Smooth muscle cell of trachea (primary cell): ENCODE measurements around the gene EFCAB12. TPM values are rescaled to one million over a fixed set of nuclear protein-coding genes. Genes with fewer than 3 reads are reported as not detected.

ENCODE experiments used
- total RNA-seq: library from RNA; depleted of rRNA; stranded (reverse); fragments of >200 nt; gene quantifications from 2 replicates; pipeline ENCODE4 v1.2.1, GENCODE V29; 2014

EFCAB12 gene
- under 0.01 and 0.15 TPM in 2 replicates for total RNA-seq

DNA sequence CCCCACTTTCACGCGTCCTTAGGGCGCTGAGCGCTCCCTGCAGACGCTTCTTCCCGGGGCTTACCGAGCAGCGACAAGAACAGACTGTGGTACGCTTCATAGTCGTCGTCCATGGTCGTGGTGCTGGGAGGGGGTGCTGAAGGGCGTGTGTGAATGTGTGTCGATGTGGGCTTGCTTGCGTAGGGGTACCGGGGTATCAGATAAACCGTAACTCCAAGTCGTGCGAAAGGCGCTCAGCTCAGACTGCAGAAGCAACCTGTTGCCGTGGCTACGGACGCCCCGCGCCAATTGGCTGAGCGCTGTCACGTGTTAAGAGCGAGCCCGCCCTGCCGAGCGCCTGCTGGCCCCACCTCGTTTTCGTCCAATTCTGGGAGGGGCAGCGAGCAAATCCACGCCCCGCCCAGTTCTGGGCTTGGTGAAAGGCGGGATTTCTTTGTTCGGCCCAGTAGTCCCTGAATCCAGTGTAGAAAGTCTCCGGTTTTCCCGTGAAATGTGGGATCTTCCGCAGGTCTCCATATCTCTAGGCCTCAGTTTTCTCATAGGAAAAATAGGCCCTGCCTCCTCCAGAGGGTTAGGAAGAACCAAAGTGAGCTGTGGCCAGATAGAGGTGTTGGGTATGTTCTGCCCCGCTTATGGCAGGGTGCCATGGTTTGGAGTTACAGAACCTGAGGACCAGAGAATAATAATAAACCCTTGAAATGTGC lies at the start of gene EFCAB12:
Gene EFCAB12 (minus strand): TSS at position 261 of the 704 bp plus-strand sequence. CDS start 148 bp downstream, at position 113.

DNA sequence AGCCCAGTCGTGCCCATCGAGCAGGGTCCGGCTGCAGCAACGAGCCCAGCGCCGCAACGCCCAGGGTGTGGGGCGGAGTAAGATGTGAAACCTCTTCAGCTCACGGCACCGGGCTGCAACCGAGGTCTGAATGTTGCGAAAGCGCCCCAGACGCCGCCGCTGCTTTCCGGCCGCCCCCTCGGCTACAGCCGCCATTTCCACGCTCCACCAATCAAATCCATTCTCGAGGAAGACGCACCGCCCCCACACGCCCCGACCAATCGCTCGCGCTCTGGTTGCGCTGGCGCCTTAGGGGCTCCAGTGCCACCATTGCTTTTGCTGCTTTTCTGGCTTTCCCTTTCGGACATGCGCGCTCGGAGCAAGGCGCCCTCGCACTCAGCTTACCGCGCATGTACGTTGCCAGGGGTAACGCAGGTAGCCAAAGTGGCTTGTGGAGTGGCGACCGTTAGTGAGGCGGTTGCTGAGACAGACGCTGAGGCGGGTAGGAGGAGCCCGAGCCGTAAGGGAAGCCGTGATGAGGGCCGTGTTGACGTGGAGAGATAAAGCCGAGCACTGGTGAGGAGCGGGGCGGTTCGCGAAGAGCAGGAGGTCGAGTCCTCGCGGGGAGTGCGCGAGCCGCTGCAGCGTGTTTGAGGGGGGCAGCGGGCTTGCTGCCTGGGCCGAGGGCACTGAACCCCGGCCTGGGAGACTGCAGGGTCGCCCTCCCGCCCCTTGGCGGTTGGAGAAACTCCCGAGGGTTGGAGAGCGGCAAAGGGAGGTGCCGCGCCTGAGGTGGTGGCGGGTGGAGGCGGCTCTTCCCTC lies 11.6 kb upstream of the EFCAB12 start, which contains the start of the genes IFT122 and MBD4:
Gene IFT122 (plus strand): TSS at position 408 of the 801 bp plus-strand sequence. CDS start 107 bp downstream, at position 515.
Gene MBD4 (minus strand): TSS at position 132 of the 801 bp plus-strand sequence. CDS start 115 bp downstream, at position 17.

Other genes with a start within 250 kb of the EFCAB12 start
- 301 and 375 TPM in 2 replicates for gene CNBP, start 244.7 kb downstream of the EFCAB12 start, total RNA-seq
- 342 and 398 TPM in 2 replicates for gene COPG1, start 179.0 kb downstream of the EFCAB12 start, total RNA-seq
- gene HMCES, start 149.8 kb downstream of the EFCAB12 start, total RNA-seq: 16.4 and 26.8 TPM in 2 replicates
- 20.2 and 23.0 TPM in 2 replicates for gene MBD4, start 11.3 kb upstream of the EFCAB12 start, total RNA-seq
- 27.1 and 34.6 TPM in 2 replicates for gene IFT122, start 11.6 kb upstream of the EFCAB12 start, total RNA-seq
- gene RHO, start 100.0 kb upstream of the EFCAB12 start, total RNA-seq: not detected in 2 replicates
- gene H1-8, start 114.5 kb upstream of the EFCAB12 start, total RNA-seq: not detected in 2 replicates
- 127 and 129 TPM in 2 replicates for gene PLXND1, start 178.0 kb upstream of the EFCAB12 start, total RNA-seq